Measurements from ENCODE around the gene APOBEC3A.
A peak's percentile ranks its signal among the peaks of the same experiment; 100 is the strongest.
"Not testable (repeated sequence)": the region's sequence is repeated elsewhere in the genome, so short reads cannot be mapped to it uniquely, and the experiment has no call there.

APOBEC3A gene

GRCh38 chr22:38972558-38972957 is 15.1 kb downstream of the APOBEC3A start:
- Histone ChIP-seq H3K4me3 (ENCODE audit: low read length) (no peak overlapping the region), H3K9ac (ENCODE audit: low read depth, low read length) (no peak overlapping the region), H3K27me3 (ENCODE audit: insufficient read depth, low read length) (no peaks in the 10 kb centered on the region), H3K4me1 (ENCODE audit: insufficient read depth, low read length) (no peaks in the 10 kb centered on the region), H3K27ac (ENCODE audit: low read depth, low read length) (no peak overlapping the region), H3K9me3 (ENCODE audit: insufficient read depth, low read depth, low read length) (peaks cover 14% of the 10 kb centered on the region), H3K36me3 (ENCODE audit: insufficient read depth, low read length) (no peaks in the 10 kb centered on the region)
- 91% methylated on average over 5 of the region's 5 CpGs for WGBS

GRCh38 chr22:38973289-38974169 is 16.1 kb downstream of the APOBEC3A start:
- 56% methylated on average over 15 of the region's 15 CpGs for WGBS
- H3K9ac ChIP-seq (ENCODE audit: low read depth, low read length) = no peak overlapping the region

GRCh38 chr22:38974170-38974825 is 16.9 kb downstream of the APOBEC3A start:
- no peaks in the 10 kb centered on the region for H3K36me3 ChIP-seq (ENCODE audit: insufficient read depth, low read length)
- no peak overlapping the region for H3K27ac ChIP-seq (ENCODE audit: low read depth, low read length)
- peaks cover 14% of the 10 kb centered on the region for H3K9me3 ChIP-seq (ENCODE audit: insufficient read depth, low read depth, low read length)
- 92% methylated on average over 18 of the region's 18 CpGs for WGBS
- no peaks in the 10 kb centered on the region for H3K4me1 ChIP-seq (ENCODE audit: insufficient read depth, low read length)
- no peaks in the 10 kb centered on the region for H3K27me3 ChIP-seq (ENCODE audit: insufficient read depth, low read length)
- H3K4me3 ChIP-seq (ENCODE audit: low read length) = no peak overlapping the region
- H3K9ac ChIP-seq (ENCODE audit: low read depth, low read length) = no peak overlapping the region

More at GRCh38 chr22:38973289-38974169, 16.1 kb downstream of the APOBEC3A start:
- Histone ChIP-seq H3K27me3 (ENCODE audit: insufficient read depth, low read length) (no peaks in the 10 kb centered on the region), H3K27ac (ENCODE audit: low read depth, low read length) (no peak overlapping the region), H3K9me3 (ENCODE audit: insufficient read depth, low read depth, low read length) (peaks cover 14% of the 10 kb centered on the region), H3K4me3 (ENCODE audit: low read length) (no peak overlapping the region), H3K36me3 (ENCODE audit: insufficient read depth, low read length) (no peaks in the 10 kb centered on the region), H3K4me1 (ENCODE audit: insufficient read depth, low read length) (no peaks in the 10 kb centered on the region)

GRCh38 chr22:38974826-38975175 is 17.4 kb downstream of the APOBEC3A start:
- Histone ChIP-seq H3K9me3 (ENCODE audit: insufficient read depth, low read depth, low read length) (peaks cover 14% of the 10 kb centered on the region), H3K27me3 (ENCODE audit: insufficient read depth, low read length) (no peaks in the 10 kb centered on the region), H3K4me3 (ENCODE audit: low read length) (no peak overlapping the region), H3K36me3 (ENCODE audit: insufficient read depth, low read length) (no peaks in the 10 kb centered on the region), H3K4me1 (ENCODE audit: insufficient read depth, low read length) (no peaks in the 10 kb centered on the region), H3K27ac (ENCODE audit: low read depth, low read length) (no peak overlapping the region), H3K9ac (ENCODE audit: low read depth, low read length) (no peak overlapping the region)
- 96% methylated on average over 7 of the region's 7 CpGs for WGBS

GRCh38 chr22:38977289-38977688 is 19.9 kb downstream of the APOBEC3A start:
- Histone ChIP-seq H3K4me1 (ENCODE audit: insufficient read depth, low read length) (peaks cover 10% of the 10 kb centered on the region; the same call in 1 of the 2 replicates), H3K9me3 (ENCODE audit: insufficient read depth, low read depth, low read length) (peaks cover 14% of the 10 kb centered on the region)
- not testable (repeated sequence) for H3K4me3 ChIP-seq (ENCODE audit: low read length); H3K36me3 ChIP-seq (ENCODE audit: insufficient read depth, low read length); H3K27me3 ChIP-seq (ENCODE audit: insufficient read depth, low read length); H3K9ac ChIP-seq (ENCODE audit: low read depth, low read length); H3K27ac ChIP-seq (ENCODE audit: low read depth, low read length)
- WGBS = 96% methylated on average over 4 of the region's 4 CpGs

GRCh38 chr22:38980587-38980986 is 23.2 kb downstream of the APOBEC3A start:
- not testable (repeated sequence) for H3K36me3 ChIP-seq (ENCODE audit: insufficient read depth, low read length); H3K27me3 ChIP-seq (ENCODE audit: insufficient read depth, low read length); H3K9ac ChIP-seq (ENCODE audit: low read depth, low read length); H3K4me3 ChIP-seq (ENCODE audit: low read length); H3K27ac ChIP-seq (ENCODE audit: low read depth, low read length)
- peaks cover 19% of the 10 kb centered on the region for H3K9me3 ChIP-seq (ENCODE audit: insufficient read depth, low read depth, low read length)
- peaks cover 10% of the 10 kb centered on the region; the same call in 1 of the 2 replicates for H3K4me1 ChIP-seq (ENCODE audit: insufficient read depth, low read length)
- 91% methylated on average over 9 of the region's 10 CpGs for WGBS

GRCh38 chr22:38981005-38981991 is 23.9 kb downstream of the APOBEC3A start:
- H3K27ac ChIP-seq (ENCODE audit: low read depth, low read length) = peak overlapping the region; percentile 50; the same call in 1 of the 2 replicates
- 76% methylated on average over 26 of the region's 27 CpGs for WGBS
- H3K9me3 ChIP-seq (ENCODE audit: insufficient read depth, low read depth, low read length) = peaks cover 12% of the 10 kb centered on the region
- no peak overlapping the region for H3K4me3 ChIP-seq (ENCODE audit: low read length)
- no peaks in the 10 kb centered on the region for H3K36me3 ChIP-seq (ENCODE audit: insufficient read depth, low read length)
- H3K9ac ChIP-seq (ENCODE audit: low read depth, low read length) = no peak overlapping the region
- H3K27me3 ChIP-seq (ENCODE audit: insufficient read depth, low read length) = no peaks in the 10 kb centered on the region
- H3K4me1 ChIP-seq (ENCODE audit: insufficient read depth, low read length) = peaks cover 10% of the 10 kb centered on the region; the same call in 1 of the 2 replicates

- Histone ChIP-seq H3K27me3 (ENCODE audit: insufficient read depth, low read length) (no peaks in the 10 kb centered on the region), H3K9ac (ENCODE audit: low read depth, low read length) (no peak within 1 kb of the TSS), H3K4me1 (ENCODE audit: insufficient read depth, low read length) (peaks cover 10% of the 10 kb centered on the region; the same call in 1 of the 2 replicates), H3K4me3 (ENCODE audit: low read length) (0 out of 2 replicates have a peak within 1 kb of the TSS, but pooled peaks have one; percentile 23), H3K9me3 (ENCODE audit: insufficient read depth, low read depth, low read length) (peaks cover 6% of the 10 kb centered on the region; the same call in 1 of the 2 replicates), H3K36me3 (ENCODE audit: insufficient read depth, low read length) (no peaks in the 10 kb centered on the region), H3K27ac (ENCODE audit: low read depth, low read length) (peak within 1 kb of the TSS; percentile 50; the same call in 1 of the 2 replicates)
- 48% methylated on average over 16 of the region's 16 CpGs for WGBS
These were observed 24.9 kb downstream of the APOBEC3A start, which contains the start of gene APOBEC3B for GRCh38 chr22:38981992-38982927. TSS of gene APOBEC3B (plus strand) at chr22:38982347. CDS start at chr22:38982454, 107 bp downstream.

GRCh38 chr22:38984224-38984623 is 26.8 kb downstream of the APOBEC3A start:
- Histone ChIP-seq H3K4me1 (ENCODE audit: insufficient read depth, low read length) (peaks cover 10% of the 10 kb centered on the region; the same call in 1 of the 2 replicates), H3K4me3 (ENCODE audit: low read length) (no peak overlapping the region), H3K9ac (ENCODE audit: low read depth, low read length) (no peak overlapping the region), H3K27ac (ENCODE audit: low read depth, low read length) (no peak overlapping the region), H3K36me3 (ENCODE audit: insufficient read depth, low read length) (no peaks in the 10 kb centered on the region), H3K9me3 (ENCODE audit: insufficient read depth, low read depth, low read length) (peaks cover 6% of the 10 kb centered on the region; the same call in 1 of the 2 replicates), H3K27me3 (ENCODE audit: insufficient read depth, low read length) (no peaks in the 10 kb centered on the region)
- 93% methylated on average over 2 of the region's 2 CpGs for WGBS

Data from HUES64 (cell line).